ENCODE data around the gene GBP5.

The GBP5 gene

DNA sequence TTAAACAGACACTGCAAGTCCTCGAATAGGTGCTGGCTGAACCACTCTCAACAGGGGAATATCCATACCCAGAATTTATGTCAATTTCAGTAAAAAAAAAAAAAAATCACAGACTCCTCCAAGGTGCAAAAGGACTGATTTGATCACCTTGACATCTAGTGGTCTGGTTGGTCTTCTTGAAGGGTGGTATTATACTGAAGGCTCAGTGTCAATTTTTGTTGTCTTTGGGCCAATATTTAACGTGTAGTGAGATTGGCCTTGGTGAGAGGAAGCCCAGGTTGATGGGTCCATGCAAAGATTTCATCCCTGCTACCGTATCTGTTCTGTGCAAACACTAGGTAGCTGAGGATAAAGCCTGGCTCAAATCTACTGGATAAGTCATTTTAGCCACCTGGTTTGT is 4.0 kb upstream of the GBP5 start:
- H3K4me3 ChIP-seq (ENCODE audit: low read depth, low read length) = no peak overlapping the region
- no peak for DNase-seq (ENCODE audit: low read depth)
- TF ChIP-seq, protein P1, sequence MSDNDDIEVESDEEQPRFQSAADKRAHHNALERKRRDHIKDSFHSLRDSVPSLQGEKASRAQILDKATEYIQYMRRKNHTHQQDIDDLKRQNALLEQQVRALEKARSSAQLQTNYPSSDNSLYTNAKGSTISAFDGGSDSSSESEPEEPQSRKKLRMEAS (IDR thresholded peaks at IDR 0.05; ENCODE audit: low read depth, low read length) = no peak

DNA sequence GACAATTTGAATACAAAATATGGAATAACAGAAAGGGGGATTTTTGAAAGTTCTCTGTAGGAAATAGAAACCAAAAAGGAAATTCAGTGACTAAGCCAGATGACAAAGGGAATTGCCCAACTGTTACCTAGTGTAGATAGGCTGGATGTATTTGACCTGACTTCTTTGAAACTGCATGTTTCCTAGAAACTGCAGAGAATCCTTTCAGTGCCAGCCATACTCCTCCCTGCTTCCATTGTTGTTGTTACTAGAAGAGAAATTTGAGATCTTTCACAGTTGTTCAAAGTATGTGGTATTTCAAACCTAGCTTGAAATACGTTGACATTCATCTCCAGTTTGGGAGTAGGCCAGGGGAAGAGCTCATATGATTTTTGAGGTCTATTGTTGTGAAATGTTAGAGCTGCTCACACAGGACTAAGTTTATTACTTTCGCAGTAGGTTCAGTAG is 1.8 kb upstream of the GBP5 start:
- no peak for TF ChIP-seq MYC (IDR thresholded peaks at IDR 0.05; ENCODE audit: low read depth, low read length)
- TF ChIP-seq, protein P2, sequence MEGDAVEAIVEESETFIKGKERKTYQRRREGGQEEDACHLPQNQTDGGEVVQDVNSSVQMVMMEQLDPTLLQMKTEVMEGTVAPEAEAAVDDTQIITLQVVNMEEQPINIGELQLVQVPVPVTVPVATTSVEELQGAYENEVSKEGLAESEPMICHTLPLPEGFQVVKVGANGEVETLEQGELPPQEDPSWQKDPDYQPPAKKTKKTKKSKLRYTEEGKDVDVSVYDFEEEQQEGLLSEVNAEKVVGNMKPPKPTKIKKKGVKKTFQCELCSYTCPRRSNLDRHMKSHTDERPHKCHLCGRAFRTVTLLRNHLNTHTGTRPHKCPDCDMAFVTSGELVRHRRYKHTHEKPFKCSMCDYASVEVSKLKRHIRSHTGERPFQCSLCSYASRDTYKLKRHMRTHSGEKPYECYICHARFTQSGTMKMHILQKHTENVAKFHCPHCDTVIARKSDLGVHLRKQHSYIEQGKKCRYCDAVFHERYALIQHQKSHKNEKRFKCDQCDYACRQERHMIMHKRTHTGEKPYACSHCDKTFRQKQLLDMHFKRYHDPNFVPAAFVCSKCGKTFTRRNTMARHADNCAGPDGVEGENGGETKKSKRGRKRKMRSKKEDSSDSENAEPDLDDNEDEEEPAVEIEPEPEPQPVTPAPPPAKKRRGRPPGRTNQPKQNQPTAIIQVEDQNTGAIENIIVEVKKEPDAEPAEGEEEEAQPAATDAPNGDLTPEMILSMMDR (IDR thresholded peaks at IDR 0.05; ENCODE audit: low read depth, low read length) = no peak
- no peak for TF ChIP-seq POLR2A (IDR thresholded peaks at IDR 0.05; ENCODE audit: extremely low read depth, insufficient read length)
- TF ChIP-seq, protein P1 (IDR thresholded peaks at IDR 0.05; ENCODE audit: low read depth, low read length) = no peak
- peak overlapping the region; percentile 0 for H3K4me3 ChIP-seq (ENCODE audit: low read depth, low read length)
- peak; percentile 70 for DNase-seq (ENCODE audit: low read depth)

DNA sequence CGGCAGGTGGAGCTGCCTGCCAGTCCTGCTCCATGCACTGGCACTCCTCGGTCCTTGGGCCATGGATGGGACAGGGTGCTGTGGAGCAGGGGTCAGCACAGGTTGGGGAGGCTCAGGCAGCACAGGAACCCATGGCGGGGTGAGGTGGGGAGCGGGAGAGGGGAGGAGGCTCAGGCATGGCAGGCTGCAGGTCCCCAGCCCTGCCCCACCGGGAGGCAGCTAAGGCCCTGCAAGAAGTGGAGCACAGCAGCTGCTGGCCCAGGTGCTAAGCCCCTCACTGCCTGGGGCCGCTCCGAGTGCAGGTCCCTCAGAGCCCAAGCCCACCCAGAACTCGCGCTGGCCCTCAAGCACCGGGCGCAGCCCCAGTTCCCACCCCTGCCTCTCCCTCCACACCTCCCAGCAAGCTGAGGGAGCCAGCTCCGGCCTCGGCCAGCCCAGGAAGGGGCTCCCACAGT is 691 bp upstream of the GBP5 start:
- TF ChIP-seq, protein P2 (IDR thresholded peaks at IDR 0.05; ENCODE audit: low read depth, low read length) = no peak
- TF ChIP-seq, protein P1 (IDR thresholded peaks at IDR 0.05; ENCODE audit: low read depth, low read length) = no peak
- TF ChIP-seq POLR2A (IDR thresholded peaks at IDR 0.05; ENCODE audit: extremely low read depth, insufficient read length) (no peak), MYC (IDR thresholded peaks at IDR 0.05; ENCODE audit: low read depth, low read length) (no peak)
- DNase-seq (ENCODE audit: low read depth) = no peak
- H3K4me3 ChIP-seq (ENCODE audit: low read depth, low read length) = no peak overlapping the region

DNA sequence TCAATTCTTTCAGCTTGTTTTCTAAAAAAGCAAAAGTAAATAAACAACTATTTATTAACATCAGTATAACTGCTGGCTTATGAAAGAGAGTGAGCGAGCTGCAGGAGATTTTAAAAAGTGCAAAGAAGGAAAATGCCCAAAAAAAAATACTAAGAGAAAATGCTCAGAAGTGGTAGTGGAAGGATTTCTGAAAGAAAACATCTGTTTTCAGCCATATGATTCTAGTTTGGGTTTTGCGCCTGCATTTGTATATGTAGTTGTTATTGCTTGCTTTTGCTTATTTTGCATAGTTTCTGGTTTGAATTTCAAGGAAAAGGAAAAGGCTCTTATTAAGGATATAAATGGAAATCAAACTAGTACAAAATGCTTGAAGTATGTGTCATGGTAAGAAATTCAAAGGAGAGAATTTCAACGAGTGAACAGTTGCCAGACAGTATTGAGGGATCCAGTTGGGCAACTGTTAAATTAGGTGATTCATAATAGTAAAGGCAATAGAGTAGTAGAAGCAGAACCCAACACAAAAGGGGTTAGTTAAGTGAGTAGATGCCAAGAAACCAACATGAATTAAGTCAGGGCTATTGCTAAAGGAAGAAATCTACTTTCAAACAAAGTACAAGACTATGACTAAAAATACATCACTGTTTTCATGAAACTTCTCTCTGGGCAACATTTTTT is 1.2 kb downstream of the GBP5 start:
- TF ChIP-seq MYC (IDR thresholded peaks at IDR 0.05; ENCODE audit: low read depth, low read length) (no peak), POLR2A (IDR thresholded peaks at IDR 0.05; ENCODE audit: extremely low read depth, insufficient read length) (no peak)
- TF ChIP-seq, protein P1 (IDR thresholded peaks at IDR 0.05; ENCODE audit: low read depth, low read length) = no peak
- TF ChIP-seq, protein P2 (IDR thresholded peaks at IDR 0.05; ENCODE audit: low read depth, low read length) = no peak
- peak; percentile 42 for DNase-seq (ENCODE audit: low read depth)
- H3K4me3 ChIP-seq (ENCODE audit: low read depth, low read length) = peak overlapping the region; percentile 49

DNA sequence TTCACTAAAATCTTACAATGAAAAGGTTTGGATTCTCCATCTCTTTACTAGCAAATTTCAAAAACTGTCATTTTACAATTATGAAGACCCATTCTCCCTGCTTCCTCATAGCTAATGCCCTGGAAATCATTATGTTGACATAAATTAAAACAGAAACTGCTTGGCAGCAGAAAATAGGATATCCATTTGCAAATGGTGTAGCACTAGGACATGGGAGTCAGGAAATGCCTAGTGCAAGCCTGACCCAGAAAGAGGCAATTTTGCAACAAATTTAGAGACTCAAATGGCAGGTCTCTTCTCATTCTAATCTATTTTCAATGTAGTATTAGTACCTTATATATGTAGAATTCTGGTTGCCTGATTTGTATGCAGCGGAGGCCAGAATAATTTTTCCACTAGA is 2.2 kb downstream of the GBP5 start:
- peak overlapping the region; percentile 49 for H3K4me3 ChIP-seq (ENCODE audit: low read depth, low read length)
- TF ChIP-seq, protein P1 (IDR thresholded peaks at IDR 0.05; ENCODE audit: low read depth, low read length) = no peak
- TF ChIP-seq, protein P2 (IDR thresholded peaks at IDR 0.05; ENCODE audit: low read depth, low read length) = no peak
- TF ChIP-seq MYC (IDR thresholded peaks at IDR 0.05; ENCODE audit: low read depth, low read length) = no peak
- TF ChIP-seq POLR2A (IDR thresholded peaks at IDR 0.05; ENCODE audit: extremely low read depth, insufficient read length) = no peak
- DNase-seq (ENCODE audit: low read depth) = no peak

DNA sequence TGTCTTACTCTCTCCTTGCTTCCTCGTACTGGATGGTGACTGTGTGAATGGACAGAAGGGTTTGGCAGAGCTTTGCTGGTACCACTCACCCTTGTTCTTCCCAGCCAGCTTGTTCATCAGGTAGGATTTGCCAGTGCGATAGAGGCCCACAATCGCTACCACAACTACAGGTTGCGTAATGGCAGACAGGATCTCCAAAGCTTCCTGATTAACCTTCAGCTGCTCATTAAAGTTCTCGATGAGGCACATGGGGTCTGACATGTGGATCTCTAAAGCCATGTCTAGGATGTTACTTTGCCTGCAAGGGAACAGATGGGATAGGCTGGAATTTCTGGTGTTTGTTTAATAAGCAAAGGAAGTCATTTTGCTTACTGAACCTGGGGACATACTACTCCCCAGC is 3.4 kb downstream of the GBP5 start:
- DNase-seq (ENCODE audit: low read depth) = peak; percentile 82
- TF ChIP-seq MYC (IDR thresholded peaks at IDR 0.05; ENCODE audit: low read depth, low read length) = peak; percentile 92
- TF ChIP-seq, protein P1 (IDR thresholded peaks at IDR 0.05; ENCODE audit: low read depth, low read length) = peak; percentile 92
- TF ChIP-seq POLR2A (IDR thresholded peaks at IDR 0.05; ENCODE audit: extremely low read depth, insufficient read length) = no peak
- H3K4me3 ChIP-seq (ENCODE audit: low read depth, low read length) = no peak overlapping the region

All from NB4 (cell line).